HL-60/S4 treated with retinoic acid at 250 ng/mL for 4 days and 3 days (cell line): Measurements from ENCODE around the gene LHX5.
"Not testable (repeated sequence)": the region's sequence is repeated elsewhere in the genome, so short reads cannot be mapped to it uniquely, and the experiment has no call there.

Experiments used
- in situ Hi-C: fragments of 300-500 bp; cut with MboI; formaldehyde crosslinking; loops from 2 replicates; pipeline ENCODE4 v1.7.0; 2022; ENCODE audit warnings: low sequenced_read_pairs

Gene LHX5

GRCh38 chr12:113471619-113472171, at the start of gene LHX5:
LHX5 (minus strand) TSS chr12:113471871; CDS start chr12:113471498, 373 bp downstream.
- in situ Hi-C loops = no loop called here

DNA sequence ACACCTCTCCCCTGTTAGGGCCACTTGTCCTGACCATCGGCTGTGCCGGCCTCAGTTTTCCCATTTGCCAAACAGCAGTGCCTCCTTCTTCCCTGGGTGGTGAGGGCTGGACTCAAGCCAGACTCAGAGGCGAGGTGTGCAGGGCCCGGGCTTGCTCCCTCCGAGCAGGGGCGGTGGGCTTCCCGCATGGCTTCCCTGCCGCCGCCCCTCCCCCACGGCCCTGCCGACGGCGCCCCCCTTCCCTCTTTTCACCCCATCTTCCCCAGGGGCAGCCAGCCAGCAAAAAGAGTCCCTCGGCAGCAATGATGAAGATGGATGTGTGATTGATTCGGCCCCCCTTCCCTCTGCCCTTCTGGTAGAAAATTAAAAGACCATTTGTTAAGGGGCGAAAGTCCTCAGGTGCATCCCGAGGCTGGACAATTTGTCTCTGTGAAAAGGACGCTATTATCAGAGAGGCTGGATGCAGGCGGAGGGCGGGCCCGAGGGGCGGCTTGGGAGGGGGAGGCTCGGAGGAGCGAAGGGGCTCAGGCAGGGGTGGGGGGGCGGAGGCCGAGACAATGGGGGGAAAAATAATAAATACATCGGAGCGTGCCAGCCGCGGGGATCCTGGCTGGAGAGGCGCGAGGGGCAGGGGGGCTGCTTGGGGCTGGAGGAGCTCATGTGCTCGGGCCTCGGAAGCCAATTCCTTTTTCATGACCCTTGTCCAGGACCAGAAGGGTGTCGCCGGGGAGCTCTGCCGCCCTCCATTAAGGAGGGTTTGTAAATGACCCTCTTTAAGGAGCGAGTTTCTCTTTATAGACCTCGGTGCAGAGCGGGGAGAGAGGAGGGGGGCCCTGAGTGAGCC, 48.0 kb upstream of the LHX5 start:
- in situ Hi-C loops = no loop called here

DNA sequence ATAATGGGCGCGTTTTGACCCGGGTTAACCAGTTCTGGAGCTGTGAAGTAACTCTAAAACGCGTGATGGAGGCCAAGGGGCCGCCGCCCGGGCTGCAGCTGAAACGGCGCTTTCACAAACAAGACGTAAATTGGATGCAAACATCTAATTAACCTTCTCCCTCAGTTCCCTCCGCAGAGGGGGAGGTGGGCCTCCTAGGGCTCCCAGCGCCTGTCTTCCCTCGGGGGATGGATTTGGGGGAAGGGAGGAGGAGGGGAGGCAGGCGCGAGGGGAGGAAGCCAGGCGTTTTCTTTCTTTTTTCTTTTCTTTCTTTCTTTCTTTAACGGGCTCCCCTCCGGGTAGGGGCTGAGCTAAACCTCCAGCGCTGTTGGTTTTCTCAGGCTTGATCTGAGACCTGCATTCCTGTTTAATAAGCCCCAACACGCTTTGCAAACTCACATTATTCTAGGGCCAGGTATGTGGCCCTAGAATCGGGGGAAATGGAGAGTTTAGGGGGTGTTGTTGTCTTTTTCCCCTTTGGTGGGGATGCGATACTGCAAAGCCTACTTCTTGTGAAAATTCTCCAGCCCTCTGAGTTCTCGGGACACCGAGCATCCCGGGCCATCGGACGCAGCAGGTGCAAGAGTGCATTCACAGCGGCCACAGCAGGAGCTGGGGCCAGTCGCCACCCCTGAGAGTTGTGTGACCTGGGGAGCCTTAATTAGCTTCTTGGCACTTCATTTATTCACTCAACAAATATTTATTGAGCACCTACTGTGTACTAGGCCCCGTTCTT, 43.6 kb upstream of the LHX5 start:
- in situ Hi-C loops = no loop called here

DNA sequence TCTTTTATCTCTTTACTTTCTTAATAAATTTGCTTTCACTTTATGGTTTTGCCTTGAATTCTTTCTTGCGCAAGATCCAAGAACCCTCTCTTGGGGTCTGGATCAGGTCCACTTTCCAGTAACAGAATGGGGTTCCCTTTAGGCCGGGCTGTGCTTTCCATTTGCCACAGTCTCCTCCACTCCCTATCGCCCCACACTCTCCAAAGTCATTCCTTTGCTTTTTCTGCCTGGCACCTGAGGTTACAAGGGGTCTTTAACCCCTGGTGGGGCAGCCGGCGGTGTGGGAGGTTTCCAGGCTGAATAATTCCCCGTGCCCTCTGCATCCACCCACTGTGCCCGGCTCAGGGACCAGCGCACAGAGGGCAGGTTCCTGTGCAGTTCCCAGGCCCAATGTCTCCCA, 42.9 kb upstream of the LHX5 start:
- in situ Hi-C loops = no loop called here

- in situ Hi-C loops = no loop called here
Observed at GRCh38 chr12:113512568-113512967, 40.9 kb upstream of the LHX5 start.

GRCh38 chr12:113506867-113507266, 35.2 kb upstream of the LHX5 start:
- in situ Hi-C loops = no loop called here

DNA sequence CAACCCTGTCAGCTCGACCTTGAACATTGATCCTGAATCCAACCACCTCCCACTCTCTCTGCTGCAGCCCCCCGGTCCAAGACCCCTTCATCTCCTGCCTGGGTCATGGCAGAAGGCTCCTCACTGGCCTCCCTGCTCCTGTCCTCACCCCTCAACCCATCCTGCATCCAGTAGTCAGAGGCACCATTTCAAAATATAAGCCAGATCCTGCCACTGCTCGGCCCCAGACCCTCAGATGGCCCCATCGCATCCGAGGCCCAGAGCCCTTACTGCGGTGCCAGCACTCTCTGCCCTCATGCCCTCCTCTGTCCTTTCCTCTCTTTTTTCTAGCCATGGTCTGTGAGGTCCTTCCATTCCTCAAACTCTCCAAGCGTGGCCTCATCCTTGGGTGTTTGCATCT, 34.3 kb upstream of the LHX5 start:
- in situ Hi-C loops = no loop called here

GRCh38 chr12:113504917-113505316, 33.2 kb upstream of the LHX5 start:
- in situ Hi-C loops = no loop called here

GRCh38 chr12:113500782-113501311, 29.2 kb upstream of the LHX5 start:
- in situ Hi-C loops = no loop called here

GRCh38 chr12:113500306-113500675, 28.6 kb upstream of the LHX5 start:
- in situ Hi-C loops = no loop called here

DNA sequence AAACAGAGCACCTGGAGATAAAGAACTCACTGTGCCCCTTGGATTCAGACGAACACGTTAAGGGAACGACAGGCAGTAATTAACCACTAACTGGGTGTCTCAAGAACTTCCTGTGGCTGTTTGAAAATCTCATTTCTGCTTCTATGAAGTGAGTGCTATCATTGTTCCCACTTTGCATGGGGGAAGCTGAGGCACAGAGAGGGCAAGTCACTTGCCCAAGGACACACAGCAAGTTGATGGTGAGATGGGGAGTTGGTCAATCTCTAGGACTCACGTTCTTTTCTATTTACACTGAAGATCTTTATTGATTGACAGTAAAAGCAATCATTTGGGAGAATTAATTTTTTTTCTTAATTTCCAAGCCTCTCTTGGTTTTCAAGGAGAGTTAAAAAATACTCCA, 26.8 kb upstream of the LHX5 start:
- in situ Hi-C loops = no loop called here

DNA sequence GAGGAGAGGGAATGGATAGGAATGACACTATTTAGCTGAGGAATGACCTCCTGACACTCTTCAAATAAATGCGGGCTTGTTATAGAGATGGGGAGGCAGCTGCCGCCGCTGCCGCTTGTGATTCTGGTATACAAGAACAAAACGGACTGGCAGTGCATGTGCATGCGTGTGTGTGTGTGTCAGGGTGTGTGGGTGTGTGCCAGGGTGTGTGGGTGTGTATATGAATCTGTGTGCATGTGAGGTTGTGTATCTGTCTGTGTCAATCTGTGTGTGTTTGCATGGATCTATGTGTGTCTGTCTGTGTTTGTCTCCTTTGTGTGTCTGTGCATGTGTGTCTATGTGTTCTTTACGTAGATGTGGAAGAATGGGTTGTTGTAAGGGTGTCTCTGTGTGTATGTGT, 26.0 kb upstream of the LHX5 start:
- in situ Hi-C loops = no loop called here

GRCh38 chr12:113495941-113496340, 24.3 kb upstream of the LHX5 start:
- in situ Hi-C loops = not testable (repeated sequence)

DNA sequence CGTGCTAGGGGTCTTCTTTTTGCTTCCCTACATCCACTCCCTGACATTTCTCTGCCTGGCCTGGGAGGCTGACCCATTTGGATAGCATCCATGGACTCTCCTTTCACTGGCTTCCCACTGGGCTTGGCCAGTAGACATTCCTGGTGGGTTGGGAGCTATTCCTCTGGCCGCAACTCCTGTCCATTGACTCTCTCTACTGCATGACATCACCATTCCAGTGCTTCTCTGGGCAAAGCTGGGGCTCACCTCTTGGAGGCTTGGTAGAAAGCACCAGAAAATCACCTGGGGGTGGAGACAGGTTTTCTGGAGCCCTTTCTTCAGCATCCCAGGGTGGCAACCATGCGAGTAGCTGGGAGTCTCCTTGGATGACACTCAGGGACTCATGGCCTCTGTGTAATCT, 16.7 kb upstream of the LHX5 start:
- in situ Hi-C loops = no loop called here

GRCh38 chr12:113486722-113487121, 15.1 kb upstream of the LHX5 start:
- in situ Hi-C loops = no loop called here

DNA sequence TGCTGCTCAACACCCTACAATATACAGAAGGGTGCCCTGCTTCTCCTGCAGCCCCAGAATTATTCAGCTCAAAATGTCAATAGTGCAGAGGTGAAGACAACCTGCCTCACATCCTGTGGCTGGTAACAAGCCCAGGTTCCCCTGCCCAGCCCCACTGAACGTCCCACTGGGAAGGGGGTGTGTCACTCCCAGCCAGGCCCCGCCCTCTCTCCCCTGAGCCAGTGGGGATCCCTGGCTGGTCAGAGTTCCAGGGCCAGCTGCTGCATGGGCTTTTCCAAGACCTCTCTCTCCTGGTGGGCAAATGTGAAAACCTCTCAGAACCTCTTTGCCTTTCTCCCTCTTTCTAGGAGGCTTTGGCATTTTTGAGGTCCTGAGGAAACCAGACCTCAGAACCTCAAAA, 13.7 kb upstream of the LHX5 start:
- in situ Hi-C loops = no loop called here

- in situ Hi-C loops = no loop called here
Observed at GRCh38 chr12:113482334-113482733, 10.7 kb upstream of the LHX5 start.

DNA sequence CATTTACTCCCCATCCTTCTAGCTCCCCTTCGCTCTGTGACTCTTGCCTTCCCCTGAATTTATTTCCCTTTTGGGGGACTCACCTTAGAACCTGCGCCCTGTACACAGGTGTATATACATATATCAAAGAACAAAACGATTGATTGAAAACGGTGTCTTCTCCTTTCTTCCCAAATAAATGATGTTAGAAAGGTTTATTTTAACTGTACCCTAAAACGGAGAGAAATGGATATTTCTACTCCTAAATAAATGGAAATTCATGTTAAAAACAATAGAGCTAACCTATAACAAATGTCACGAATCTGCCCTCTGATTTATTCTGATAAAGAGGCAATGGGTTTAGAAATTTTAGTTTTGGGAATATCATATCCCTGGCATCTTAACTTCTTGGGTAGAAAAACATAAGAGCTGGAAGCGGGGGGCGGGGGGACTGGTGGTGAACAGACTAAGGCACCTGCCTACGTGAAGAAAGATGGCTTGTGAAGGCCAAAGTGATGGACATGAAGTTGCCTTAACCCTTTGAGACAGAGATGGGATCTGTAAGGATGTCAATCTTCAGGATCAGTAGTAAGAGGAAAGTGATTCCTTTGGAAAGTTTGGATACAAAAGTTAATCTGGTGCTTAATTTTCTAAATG, 8.8 kb upstream of the LHX5 start:
- in situ Hi-C loops = no loop called here

DNA sequence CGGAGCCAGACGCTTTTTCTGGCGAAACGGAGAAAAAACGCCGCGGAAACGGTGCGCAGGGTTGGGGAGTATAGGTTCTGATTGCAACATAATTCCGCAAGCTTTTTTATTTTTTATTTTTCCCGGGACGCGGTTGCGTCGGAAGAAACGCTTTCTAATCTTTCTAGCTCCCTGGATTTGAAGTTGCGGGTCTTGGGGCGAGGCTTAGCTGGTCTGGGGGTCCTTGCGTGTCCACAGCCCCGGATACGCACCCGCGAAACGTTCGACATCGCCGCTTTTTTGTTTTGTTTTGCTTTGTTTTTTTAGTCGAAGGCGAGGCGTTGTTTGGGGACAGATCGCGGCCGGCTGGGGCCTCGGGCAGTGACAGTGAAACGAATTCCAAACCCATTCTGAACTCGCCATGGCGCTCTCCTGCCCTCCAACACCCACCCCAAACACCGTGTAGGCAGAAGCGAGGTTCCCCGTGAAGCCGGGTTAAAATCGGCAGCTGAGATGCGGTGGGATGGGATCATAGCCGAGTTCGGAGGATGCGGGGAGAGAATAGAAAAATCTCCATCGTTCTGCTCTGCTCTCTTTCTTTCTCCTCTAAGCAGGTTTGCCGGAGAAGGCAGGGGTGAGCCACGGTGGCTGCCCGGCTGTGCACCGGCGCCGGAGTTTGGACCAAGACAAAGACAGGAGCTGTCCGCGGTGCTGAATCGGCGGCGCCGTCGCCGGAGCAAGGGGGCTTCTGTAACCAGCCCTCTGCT, 8.1 kb upstream of the LHX5 start:
- in situ Hi-C loops = no loop called here

DNA sequence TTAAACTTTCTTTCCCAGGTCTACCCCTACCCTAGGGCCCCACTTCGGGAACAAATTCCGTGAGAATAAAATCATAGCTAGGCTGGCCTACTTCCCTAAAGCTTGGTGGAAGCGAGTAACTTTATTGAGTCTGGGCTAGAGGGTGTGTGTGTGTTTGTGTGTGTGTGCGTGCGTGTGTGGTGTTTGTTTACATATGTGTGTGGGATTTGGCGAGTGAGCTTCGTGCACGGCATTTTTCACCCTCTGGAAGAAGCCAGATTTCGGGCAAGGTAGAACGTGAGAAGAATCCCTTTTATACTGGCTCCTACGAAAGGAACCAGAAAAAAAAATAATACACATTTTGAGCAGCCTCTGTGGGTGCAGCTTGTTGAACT, 7.5 kb upstream of the LHX5 start:
- in situ Hi-C loops = no loop called here
